GM10847 (cell line): Measurements from ENCODE around the gene LDLRAD3.

Experiments used
- POLR2A ChIP-seq: IDR thresholded peaks from 2 replicates; pipeline ENCODE4 v1.6.1; 2011; ENCODE audit not compliant: insufficient read length; ENCODE audit errors: extremely low read depth

The LDLRAD3 gene

DNA sequence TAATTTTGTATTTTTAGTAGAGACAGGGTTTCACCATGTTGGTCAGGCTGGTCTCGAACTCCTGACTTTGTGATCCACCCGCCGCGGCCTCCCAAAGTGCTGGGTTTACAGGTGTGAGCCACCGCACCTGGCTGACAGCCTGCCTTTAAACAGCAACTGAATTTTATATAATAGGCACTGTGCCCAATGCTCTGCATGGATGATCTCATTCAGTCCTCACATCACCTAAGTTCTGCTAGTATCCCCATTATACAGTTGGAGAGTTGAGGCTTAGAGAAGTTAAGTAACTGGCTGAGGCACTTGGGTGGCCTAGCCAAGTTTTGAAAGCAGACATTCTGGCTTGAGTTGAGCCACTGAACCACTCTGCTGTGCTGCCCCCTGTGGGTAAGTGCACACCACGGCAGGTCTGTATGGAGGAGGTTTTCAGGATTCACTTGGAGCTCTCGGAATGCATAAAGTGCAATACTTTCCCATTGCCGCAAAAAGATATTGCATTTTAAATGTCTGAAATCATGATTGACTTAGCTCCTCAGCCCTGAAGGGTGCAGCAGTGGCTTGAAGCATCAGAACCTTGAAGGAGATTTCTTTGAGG, 112.4 kb downstream of the LDLRAD3 start:
- TF ChIP-seq POLR2A = no peak

- TF ChIP-seq POLR2A = no peak
These were observed 113.6 kb downstream of the LDLRAD3 start for GRCh38 chr11:36057379-36058042.

DNA sequence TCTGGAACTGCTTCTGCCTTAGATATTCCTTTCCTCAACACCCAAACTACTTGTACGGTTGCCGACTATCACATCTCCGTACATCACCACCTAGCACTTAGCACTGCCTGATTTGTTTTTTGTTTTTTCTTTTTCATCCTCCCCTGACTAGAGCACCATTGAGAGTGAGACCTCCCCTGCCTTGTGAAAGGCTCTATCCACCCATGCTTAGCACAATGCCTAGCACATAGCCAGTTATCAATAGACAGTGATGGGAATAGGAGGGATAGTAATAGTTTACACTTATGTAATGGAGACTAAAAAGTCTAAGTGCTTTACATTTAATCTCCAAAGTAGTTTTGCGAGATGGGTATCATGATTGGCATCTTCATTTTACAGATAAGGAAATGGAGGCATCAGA, 115.8 kb downstream of the LDLRAD3 start:
- no peak for TF ChIP-seq POLR2A

DNA sequence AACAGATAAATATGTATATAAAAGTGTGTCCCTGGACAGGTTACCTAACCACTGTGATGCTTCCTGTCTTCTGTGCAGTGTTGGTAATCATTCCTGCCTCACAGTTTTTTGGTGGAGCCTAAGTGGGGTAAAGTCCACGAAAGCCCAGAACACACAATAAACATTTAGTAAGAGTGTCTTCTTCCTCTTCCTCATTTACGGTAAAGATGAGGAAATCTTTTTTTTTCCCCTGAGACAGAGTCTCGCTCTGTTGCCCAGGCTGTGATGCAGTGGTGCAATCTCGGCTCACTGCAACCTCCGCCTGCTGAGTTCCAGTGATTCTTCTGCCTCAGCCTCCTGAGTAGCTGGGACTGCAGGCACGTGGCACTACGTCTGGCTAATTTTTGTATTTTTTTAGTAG, 117.1 kb downstream of the LDLRAD3 start:
- TF ChIP-seq POLR2A = no peak

DNA sequence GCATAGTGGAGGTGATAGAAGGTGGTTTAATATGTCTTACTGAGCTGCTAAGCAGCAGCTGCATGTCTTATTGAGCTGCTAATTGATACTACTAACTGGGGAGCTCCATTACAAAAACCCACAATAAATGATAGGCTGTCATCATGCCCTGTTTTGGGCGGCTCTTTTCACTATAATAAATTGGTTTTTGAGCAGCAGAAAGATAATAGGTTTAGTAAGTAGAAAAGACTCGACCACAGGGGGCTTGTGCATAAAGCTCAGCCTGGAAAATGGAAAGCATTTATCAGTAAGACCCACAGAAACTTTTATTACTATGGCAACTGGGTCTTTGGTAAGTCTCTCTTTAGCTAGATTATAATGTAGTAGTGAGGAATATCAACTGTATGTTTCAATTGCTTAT, 117.6 kb downstream of the LDLRAD3 start:
- no peak for TF ChIP-seq POLR2A

GRCh38 chr11:36062796-36063365, 119.0 kb downstream of the LDLRAD3 start:
- TF ChIP-seq POLR2A = no peak

DNA sequence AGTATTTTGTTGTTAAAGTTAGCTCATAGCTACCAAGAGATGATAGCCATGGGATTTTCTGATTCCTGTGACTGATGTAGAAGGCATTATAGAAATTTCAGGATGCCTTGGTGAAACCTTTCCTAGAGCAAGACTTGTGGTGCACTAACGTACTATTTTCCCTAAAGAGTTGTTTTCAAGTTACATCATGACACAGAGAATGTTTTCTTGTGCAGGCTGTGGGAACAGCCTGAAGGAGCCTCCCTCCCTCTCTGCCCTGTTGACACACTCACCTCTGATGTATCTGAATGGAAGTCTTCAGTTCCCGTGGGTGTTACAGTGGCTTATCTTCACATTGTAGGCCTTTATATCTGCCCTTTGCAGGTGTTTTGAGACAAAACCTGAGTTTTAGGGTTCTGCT, 121.6 kb downstream of the LDLRAD3 start:
- TF ChIP-seq POLR2A = no peak

GRCh38 chr11:36066891-36067290, 123.0 kb downstream of the LDLRAD3 start:
- no peak for TF ChIP-seq POLR2A

GRCh38 chr11:36069576-36070212, 125.8 kb downstream of the LDLRAD3 start:
- TF ChIP-seq POLR2A = no peak

GRCh38 chr11:36070213-36070953, 126.5 kb downstream of the LDLRAD3 start:
- TF ChIP-seq POLR2A = no peak

DNA sequence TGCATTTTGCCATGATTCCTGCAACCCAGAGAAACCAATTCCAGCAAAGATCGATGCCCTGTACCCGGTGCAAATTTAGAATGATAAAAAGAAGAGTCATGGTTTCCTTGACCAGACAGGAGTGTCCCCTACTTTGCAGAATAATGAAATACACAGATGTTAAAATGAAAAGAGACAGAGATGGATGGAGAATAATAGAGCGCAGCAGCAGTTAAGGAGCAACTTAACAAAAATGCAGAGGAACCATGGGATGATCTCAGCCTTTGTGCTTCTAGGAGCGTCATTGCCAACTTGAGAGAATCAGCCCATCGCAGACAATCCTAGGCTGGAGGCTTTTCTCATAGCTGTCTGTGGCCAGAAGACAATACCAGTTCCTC, 127.1 kb downstream of the LDLRAD3 start:
- no peak for TF ChIP-seq POLR2A

DNA sequence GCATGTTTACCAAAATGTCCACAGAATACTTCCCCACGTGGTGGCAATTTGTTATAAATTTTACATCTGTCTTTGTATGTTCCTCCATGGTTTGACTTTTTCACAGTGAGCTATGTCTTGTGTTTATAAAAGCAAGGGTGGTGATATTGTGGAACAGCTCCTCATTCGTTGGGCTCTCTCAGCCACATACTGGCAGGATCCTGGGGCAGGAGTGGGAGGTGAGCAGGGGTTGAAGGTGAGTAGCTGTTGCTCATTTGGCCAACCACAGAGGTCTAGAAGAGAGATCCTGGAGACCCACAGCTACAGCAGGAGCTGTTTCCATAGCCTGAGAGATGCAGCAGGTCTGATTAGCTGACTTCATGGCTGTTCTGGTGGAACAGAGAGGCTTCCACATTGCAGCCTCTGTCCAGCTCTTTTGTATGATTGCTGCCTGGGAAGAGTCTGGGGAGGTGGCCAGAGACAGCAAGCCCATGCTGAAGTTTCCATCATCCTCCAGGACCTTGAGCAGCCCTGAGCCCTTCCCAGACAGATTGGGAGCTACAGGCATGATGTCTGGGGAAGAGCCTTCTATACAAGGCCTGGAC, 128.1 kb downstream of the LDLRAD3 start:
- no peak for TF ChIP-seq POLR2A

DNA sequence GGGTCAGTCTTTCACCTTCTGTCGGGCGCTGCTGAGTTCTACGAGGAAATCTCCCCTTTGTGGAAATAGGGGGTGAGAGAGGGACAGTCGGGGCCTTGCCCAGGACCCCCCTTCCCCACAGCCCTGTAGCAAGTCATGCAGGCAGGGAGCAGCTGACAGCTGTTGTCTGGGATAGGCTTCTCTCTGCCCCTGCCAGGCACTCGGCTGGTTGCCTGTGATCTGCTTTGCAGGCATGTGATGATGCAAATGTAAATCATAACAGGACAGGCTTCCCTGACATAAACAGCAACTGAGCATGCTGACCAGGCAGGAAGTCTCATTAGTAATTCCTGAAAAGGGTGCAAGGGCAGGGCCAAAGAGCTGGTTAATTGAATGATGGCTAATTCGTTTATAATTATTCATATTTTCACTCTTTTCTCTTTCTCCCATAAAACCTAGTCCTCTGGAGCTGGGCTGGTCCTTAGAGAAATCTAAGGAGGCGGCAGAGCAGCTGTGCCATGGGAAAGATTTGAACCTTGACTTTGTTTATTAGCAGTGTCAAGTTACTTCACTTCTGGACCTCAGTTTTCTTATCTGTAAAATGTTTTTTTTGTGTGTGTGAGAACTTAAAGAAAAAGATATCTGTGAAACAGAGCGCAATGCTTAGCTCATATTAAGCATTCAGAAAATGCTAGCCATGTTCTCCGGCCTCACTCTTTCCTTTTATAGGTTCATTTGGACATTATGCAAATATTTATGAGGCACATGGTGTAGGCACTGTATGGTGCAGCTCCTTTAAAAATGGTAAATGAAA, 129.7 kb downstream of the LDLRAD3 start:
- TF ChIP-seq POLR2A = no peak

DNA sequence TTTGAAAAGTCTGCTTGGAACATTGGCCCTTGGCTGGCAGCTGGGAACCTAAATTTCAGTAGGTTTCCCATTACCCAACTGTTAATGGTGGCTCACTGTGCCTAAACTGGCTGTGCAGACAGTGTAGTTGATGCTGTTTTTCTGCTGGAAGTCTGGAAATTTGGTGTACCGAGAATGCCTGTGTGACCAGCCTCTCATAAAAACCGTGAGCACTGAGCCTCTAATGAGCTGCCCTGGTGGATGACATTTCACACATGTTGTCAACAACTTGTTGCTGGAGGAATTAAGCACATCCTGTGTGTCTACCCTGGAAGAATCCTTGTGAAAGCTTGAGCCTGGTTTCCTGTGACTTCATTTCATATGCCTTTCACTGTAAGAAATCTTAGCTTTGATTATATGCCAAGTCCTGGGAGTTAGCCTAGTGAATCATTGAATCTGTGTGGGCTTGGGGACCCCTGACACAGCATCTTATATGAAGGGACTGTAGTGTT, 131.1 kb downstream of the LDLRAD3 start:
- no peak for TF ChIP-seq POLR2A

GRCh38 chr11:36077368-36077767, 133.5 kb downstream of the LDLRAD3 start:
- TF ChIP-seq POLR2A = no peak
